GM21367 (cell line): ENCODE results near the gene TSSC4.

Source experiments
- ATAC-seq: cut with Tn5 transposase; IDR thresholded peaks from one replicate; pipeline ENCODE4 v1.9.1; 2021; ENCODE audit not compliant: unreplicated experiment

Gene TSSC4

GRCh38 chr11:2446590-2447252 is 46.2 kb downstream of the TSSC4 start:
- ATAC-seq, result no peak

- ATAC-seq, result no peak
Observed at GRCh38 chr11:2447253-2447950, 46.9 kb downstream of the TSSC4 start.

- ATAC-seq, result no peak
Observed at GRCh38 chr11:2447951-2448650, 47.6 kb downstream of the TSSC4 start.

GRCh38 chr11:2448661-2449547 is 48.4 kb downstream of the TSSC4 start:
- ATAC-seq, result no peak

- no peak for ATAC-seq
Observed at GRCh38 chr11:2449548-2450320, 49.2 kb downstream of the TSSC4 start.

- no peak for ATAC-seq
Observed at GRCh38 chr11:2450321-2451041, 49.9 kb downstream of the TSSC4 start.

GRCh38 chr11:2451336-2451735 is 50.8 kb downstream of the TSSC4 start:
- no peak for ATAC-seq

GRCh38 chr11:2451916-2452315 is 51.4 kb downstream of the TSSC4 start:
- no peak for ATAC-seq

GRCh38 chr11:2452321-2453012 is 51.9 kb downstream of the TSSC4 start:
- no peak for ATAC-seq

GRCh38 chr11:2453436-2453835 is 52.9 kb downstream of the TSSC4 start:
- ATAC-seq, result no peak
